GM18951 (cell line): ENCODE measurements around the gene HRG.
"Not testable (repeated sequence)": the region's sequence is repeated elsewhere in the genome, so short reads cannot be mapped to it uniquely, and the experiment has no call there.

Experiments used
- POLR2A ChIP-seq: IDR thresholded peaks from 4 replicates; pipeline ENCODE4 v1.6.1; 2011; ENCODE audit warnings: mild to moderate bottlenecking; ENCODE audit not compliant: insufficient read length, insufficient read depth; ENCODE audit errors: extremely low read depth
- in situ Hi-C: fragments of 300-500 bp; cut with MboI; formaldehyde crosslinking; loops from one replicate; pipeline ENCODE4 v1.12.0; 2022; ENCODE audit warnings: low sequenced_read_pairs, mixed read lengths, inconsistent platforms; ENCODE audit not compliant: unreplicated experiment

The HRG gene

DNA sequence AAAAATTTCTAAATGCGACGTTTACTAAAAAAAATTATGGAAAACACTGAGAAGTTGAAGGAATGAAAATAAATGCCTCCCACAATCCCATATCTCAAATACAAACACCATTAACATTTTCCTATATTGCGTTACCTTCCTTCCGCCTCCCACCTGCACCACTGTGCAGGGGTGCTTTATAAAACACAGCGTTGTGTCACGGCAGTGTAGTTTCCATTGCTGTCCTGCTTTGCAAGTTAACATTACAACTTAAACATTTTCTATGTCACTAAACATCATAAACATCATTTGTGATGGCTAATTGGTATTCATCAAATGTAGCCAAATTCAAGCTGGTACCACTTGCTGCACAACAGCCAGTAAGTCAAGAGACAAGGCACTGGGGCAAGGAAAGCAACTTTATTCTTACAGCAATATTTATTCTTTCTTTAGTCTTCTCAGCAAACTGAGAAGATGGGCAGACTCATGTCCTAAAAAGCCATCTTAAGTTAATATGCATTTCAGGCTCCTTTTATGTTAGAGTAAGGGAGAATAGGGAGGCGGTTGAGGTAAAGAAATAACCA, 37.9 kb upstream of the HRG start:
- in situ Hi-C loops, result no loop called here
- TF ChIP-seq POLR2A, result no peak

DNA sequence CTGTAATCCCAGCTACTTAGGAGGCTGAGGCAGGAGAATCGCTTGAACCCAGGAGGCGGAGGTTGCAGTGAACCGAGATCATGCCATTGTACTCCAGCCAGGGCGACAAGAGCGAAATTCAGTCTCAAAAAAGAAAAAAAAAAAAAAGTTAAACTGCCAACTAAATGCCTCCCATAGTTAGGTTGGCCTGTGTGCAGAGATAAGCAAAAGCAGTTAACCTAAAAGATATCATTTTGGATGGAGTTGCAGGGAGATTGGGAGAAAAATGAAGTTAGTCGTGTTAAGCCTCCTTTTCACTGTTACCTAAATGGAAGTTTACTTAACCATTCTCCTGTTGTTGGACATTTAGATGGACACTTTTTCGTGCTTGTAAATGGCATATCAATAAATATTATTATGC, 37.1 kb upstream of the HRG start:
- in situ Hi-C loops, result no loop called here
- TF ChIP-seq POLR2A, result no peak

GRCh38 chr3:186630950-186631641, 34.7 kb upstream of the HRG start:
- in situ Hi-C loops, result no loop called here

DNA sequence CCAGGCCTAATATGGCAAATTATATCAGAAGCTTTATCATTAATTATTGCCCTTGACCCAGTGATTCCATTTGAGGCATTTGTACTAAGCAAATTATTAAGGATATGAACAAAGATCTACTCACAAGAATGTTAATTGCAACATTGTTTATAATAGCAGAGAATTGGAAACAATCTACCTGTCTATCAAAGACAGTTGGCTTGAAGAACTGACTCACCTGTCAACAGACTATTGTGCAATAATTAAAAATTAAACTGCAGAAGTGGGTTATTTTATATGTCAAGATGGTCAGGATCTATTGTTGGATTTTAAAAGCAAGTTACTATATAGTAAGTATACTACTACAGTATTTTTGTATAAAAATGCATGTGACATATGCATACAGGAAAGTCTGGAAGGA, 32.3 kb upstream of the HRG start:
- in situ Hi-C loops, result no loop called here
- no peak for TF ChIP-seq POLR2A

More at GRCh38 chr3:186630950-186631641, 34.7 kb upstream of the HRG start:
- TF ChIP-seq POLR2A, result no peak

DNA sequence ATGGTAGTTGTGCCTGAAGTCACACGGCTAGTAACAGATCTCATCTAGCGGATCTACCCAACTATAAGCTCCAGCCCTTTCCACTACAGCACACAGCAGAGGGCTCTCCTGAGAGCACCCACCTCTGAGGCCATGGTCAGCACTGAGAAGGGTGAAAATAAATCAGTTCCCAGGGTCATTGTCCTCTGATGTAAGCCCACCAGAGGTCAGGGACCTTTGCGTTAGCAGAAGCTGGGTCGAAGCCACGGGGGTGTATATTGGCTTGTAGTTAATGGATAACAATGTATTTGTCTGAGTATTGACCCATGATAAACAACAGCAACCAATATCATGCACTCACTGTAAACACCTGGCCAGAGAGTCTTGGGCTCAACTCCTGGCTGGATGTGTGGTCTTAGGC, 31.6 kb upstream of the HRG start:
- in situ Hi-C loops, result not testable (repeated sequence)

GRCh38 chr3:186635532-186635931, 30.3 kb upstream of the HRG start:
- TF ChIP-seq POLR2A, result no peak
- in situ Hi-C loops, result no loop called here

DNA sequence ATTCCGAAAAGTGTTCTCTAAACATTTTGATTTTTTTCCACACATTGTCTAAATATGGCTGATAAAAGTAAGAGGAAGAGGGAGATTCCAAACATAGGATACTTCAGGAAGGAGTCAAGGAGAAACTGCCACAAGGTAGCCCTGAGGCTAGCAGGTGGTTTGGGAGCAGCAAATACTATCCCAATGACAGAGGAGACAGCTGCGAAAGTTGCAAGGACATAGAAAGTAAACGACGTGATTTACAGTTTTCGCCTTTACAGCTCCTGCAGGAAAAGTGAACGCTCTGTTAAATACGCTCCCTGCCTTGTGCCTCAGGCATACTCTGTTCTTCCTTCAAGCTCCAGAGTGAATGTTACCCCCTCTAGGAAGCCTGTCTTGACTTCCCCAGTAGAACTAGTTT, 29.3 kb upstream of the HRG start:
- in situ Hi-C loops, result no loop called here
- TF ChIP-seq POLR2A, result no peak

DNA sequence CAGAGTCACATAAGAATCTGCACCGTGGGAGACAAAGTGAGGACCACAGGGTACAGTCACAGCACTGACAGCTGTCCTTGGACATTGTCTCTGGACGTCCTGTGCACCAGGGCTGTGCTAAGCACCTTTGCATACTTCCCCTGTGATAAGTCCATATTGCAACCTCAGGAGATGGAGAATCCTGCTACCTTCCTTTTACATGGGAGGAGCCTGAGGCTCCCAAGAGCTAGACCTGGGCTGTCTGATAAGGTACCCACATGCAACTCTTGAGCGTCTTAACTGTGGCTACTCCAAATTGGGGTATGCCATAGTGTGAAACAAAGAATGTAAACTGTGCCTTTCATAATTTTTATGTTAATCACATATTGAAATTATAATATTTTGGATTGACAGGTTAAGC, 28.1 kb upstream of the HRG start:
- no peak for TF ChIP-seq POLR2A
- in situ Hi-C loops, result no loop called here

GRCh38 chr3:186638259-186638658, 27.6 kb upstream of the HRG start:
- no peak for TF ChIP-seq POLR2A
- in situ Hi-C loops, result no loop called here

- no peak for TF ChIP-seq POLR2A
- in situ Hi-C loops, result no loop called here
Observed at GRCh38 chr3:186639778-186640472, 25.9 kb upstream of the HRG start, which contains the start of gene FETUB. Gene FETUB, plus strand, starts transcription at chr3:186640399. Its CDS starts 62 bp downstream, at chr3:186640461.

GRCh38 chr3:186640473-186640818, 25.4 kb upstream of the HRG start:
- no peak for TF ChIP-seq POLR2A
- in situ Hi-C loops, result no loop called here

DNA sequence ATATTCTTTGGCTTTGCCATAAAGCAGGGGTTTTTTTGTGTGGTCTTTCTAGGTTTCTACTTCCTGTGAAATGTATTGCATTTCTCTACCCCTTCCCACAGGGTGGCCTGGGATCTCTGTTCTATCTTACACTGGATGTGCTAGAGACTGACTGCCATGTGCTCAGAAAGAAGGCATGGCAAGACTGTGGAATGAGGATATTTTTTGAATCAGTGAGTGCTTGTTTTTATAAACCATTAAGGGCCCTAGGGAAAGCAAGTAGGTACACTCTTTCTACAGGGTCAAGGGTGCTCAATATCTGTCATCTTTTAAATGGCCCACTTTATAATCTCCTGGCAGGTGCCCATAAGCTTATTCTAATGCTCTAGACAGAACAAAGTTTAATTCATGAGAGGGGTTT, 24.9 kb upstream of the HRG start:
- in situ Hi-C loops, result no loop called here
- TF ChIP-seq POLR2A, result no peak

DNA sequence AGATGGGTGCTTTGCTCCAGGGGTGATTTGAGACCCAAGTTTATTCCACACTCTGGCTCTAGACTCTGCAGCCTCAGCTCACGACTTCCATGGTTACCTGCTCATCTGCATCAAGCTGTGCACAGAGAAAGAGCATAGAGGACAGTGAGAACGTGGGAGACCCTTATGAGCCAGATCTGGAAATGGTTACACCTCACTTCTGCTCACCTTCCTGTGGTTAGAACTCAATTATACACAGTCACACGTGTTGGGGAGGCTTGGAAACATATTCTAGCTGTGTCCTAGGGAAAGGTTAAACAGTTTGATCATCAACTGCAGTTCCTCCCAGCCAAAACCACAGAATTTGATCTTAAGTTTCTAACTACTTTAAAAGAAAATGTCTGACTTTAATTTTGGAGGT, 23.8 kb upstream of the HRG start:
- TF ChIP-seq POLR2A, result no peak
- in situ Hi-C loops, result no loop called here

DNA sequence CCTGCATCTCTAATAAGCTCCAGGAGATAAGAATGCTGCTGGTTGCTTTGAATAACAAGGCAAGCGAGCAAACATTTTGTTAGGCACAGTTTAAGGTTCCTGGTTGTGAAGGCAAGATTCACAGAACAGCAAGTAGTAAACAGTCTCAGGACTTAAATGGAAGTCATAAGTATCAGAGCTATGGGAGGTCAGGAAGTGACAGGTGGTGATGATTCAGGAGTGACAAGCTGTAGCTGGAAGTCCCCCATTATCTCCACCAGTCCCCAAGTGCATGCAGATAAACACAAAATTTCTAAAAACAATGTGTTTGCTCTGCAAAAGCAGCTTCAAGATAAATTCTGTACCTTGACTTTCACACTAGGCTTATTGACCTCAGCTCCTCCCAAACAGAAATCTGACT, 22.3 kb upstream of the HRG start:
- no peak for TF ChIP-seq POLR2A
- in situ Hi-C loops, result no loop called here
